Natural killer cell (primary cell): Measurements from ENCODE around the gene AFAP1L2. TPM values are rescaled to one million over a fixed set of nuclear protein-coding genes. Genes with fewer than 3 reads are reported as not detected.

ENCODE experiments used
- ATAC-seq, 3 donors: fragments of 150-1000 bp in 2 of 3; fragments of 200-7000 bp in 1 of 3; cut with Tn5 transposase; 1 replicate in 1 of 3; 2 replicates in 2 of 3; pipeline ENCODE4 v1.10.0; 2021; ENCODE audit warnings: mild to moderate bottlenecking in 2 of 3, moderate library complexity in 2 of 3
- DNase-seq, 2 donors: peaks; one replicate each; pipeline versions ENCODE4 v3.0.0 to v3.0.0-alpha.2; 2013 to 2021; ENCODE audit warnings: mixed read lengths in 1 of 2
- H3K27ac ChIP-seq: one replicate; pipeline ENCODE4 v1.5.1; 2013; ENCODE audit warnings: mild to moderate bottlenecking, low read length
- H3K27me3 ChIP-seq: one replicate; pipeline ENCODE4 v1.6.1; 2013; ENCODE audit warnings: low read length; ENCODE audit not compliant: control insufficient read depth, insufficient read depth
- H3K36me3 ChIP-seq: one replicate; pipeline ENCODE4 v1.6.1; 2013; ENCODE audit warnings: low read length; ENCODE audit not compliant: control insufficient read depth, insufficient read depth
- H3K4me1 ChIP-seq: one replicate; pipeline ENCODE4 v1.6.1; 2013; ENCODE audit warnings: low read length; ENCODE audit not compliant: control insufficient read depth, insufficient read depth
- H3K4me3 ChIP-seq: one replicate; pipeline ENCODE4 v1.5.1; 2013; ENCODE audit warnings: low read length
- H3K9me3 ChIP-seq: one replicate; pipeline ENCODE4 v1.6.1; 2013; ENCODE audit warnings: low read length; ENCODE audit not compliant: control insufficient read depth, insufficient read depth
- H3K27ac Mint-ChIP-seq, 2 donors: one replicate each; pipeline ENCODE4 v1.8.0; 2022; ENCODE audit warnings: mild to moderate bottlenecking in 2 of 2, mixed read lengths in 2 of 2, moderate library complexity in 1 of 2
- H3K27me3 Mint-ChIP-seq, 2 donors: one replicate each; pipeline ENCODE4 v1.8.0; 2022; ENCODE audit warnings: low read depth in 2 of 2, mixed read lengths in 2 of 2
- H3K36me3 Mint-ChIP-seq: one replicate; pipeline ENCODE4 v1.8.0; 2022; ENCODE audit warnings: mixed read lengths
- H3K4me1 Mint-ChIP-seq, 2 donors: one replicate each; pipeline ENCODE4 v1.8.0; 2022; ENCODE audit warnings: mixed read lengths in 2 of 2
- H3K4me3 Mint-ChIP-seq: one replicate; pipeline ENCODE4 v1.8.0; 2022; ENCODE audit warnings: mild to moderate bottlenecking, moderate library complexity, mixed read lengths
- H3K9me3 Mint-ChIP-seq, 2 donors: one replicate each; pipeline ENCODE4 v1.8.0; 2022; ENCODE audit warnings: mixed read lengths in 2 of 2
- WGBS: methylation state at CpG from one replicate; pipeline ENCODE4 v1.1.7; 2013; ENCODE audit warnings: missing lambda C conversion rate; ENCODE audit not compliant: insufficient coverage; 5-methylcytosine and 5-hydroxymethylcytosine counted together
- intact Hi-C: fragments of 100-400 bp; cut with micrococcal nuclease; formaldehyde crosslinking; loops from one replicate; pipeline ENCODE4 v1.14.2; 2022
- total RNA-seq, 4 donors: library from RNA; stranded (reverse); fragments of 120-200 nt in 1 of 4; gene quantifications; one replicate each; pipeline versions ENCODE4 v1.2.3 to v1.2.4, GENCODE V29; 2013 to 2022
- TF ChIP-seq, protein P1 (sequence below): fragments of 200-600 bp; IDR thresholded peaks from one replicate; pipeline ENCODE4 v1.8.0; 2022; ENCODE audit warnings: antibody characterized with exemption

AFAP1L2 gene
- total RNA-seq, 3 donors from 2014 or later (not counting 1 experiment from before 2014, with no cell fraction given): 0.66 to 2.8 (median 1.3) TPM

- Histone ChIP-seq H3K27me3 (peaks cover 2% of the 10 kb centered on the region), H3K27ac (no peak overlapping the region), H3K4me3 (no peak overlapping the region), H3K4me1 (no peaks in the 10 kb centered on the region), H3K36me3 (no peaks in the 10 kb centered on the region), H3K9me3 (no peaks in the 10 kb centered on the region)
- TF ChIP-seq, protein P1, sequence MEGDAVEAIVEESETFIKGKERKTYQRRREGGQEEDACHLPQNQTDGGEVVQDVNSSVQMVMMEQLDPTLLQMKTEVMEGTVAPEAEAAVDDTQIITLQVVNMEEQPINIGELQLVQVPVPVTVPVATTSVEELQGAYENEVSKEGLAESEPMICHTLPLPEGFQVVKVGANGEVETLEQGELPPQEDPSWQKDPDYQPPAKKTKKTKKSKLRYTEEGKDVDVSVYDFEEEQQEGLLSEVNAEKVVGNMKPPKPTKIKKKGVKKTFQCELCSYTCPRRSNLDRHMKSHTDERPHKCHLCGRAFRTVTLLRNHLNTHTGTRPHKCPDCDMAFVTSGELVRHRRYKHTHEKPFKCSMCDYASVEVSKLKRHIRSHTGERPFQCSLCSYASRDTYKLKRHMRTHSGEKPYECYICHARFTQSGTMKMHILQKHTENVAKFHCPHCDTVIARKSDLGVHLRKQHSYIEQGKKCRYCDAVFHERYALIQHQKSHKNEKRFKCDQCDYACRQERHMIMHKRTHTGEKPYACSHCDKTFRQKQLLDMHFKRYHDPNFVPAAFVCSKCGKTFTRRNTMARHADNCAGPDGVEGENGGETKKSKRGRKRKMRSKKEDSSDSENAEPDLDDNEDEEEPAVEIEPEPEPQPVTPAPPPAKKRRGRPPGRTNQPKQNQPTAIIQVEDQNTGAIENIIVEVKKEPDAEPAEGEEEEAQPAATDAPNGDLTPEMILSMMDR: no peak
- Mint-ChIP-seq H3K36me3 (no peaks in the 10 kb centered on the region), H3K4me3 (no peak overlapping the region), H3K4me1 (peaks cover 0 to 4% of the 10 kb centered on the region in 2 donors), H3K9me3 (no peaks in the 10 kb centered on the region), H3K27me3 (peaks cover 9 to 12% of the 10 kb centered on the region in 2 donors), H3K27ac (no peak overlapping the region)
- DNase-seq: no peak
- intact Hi-C loops: no loop called here
- ATAC-seq: no peak
- 95% methylated on average over 3 of the region's 4 CpGs for WGBS
These were observed 16.5 kb downstream of the AFAP1L2 start for GRCh38 chr10:114387784-114388183.

DNA sequence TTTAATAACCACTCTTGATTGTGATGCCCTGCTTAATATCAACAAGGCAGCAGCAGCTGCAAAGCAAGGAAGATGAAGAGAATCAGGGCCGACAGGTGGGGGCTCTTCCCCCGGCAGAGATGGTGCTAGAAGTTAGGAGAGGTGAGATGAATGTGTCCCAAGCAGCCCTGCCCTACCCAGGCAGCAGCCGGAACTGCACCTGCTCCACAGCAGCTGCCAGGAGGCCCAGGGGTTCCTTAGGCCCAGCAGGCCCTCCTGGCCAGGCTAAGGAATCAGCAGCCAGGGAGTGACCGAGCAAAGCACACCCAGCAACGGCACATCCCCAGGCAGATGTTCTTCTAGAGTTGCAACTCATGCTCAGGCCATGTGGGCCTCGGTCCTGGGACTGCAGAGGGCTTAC, 17.9 kb downstream of the AFAP1L2 start:
- Histone ChIP-seq H3K36me3 (no peaks in the 10 kb centered on the region), H3K9me3 (no peaks in the 10 kb centered on the region), H3K27me3 (peaks cover 2% of the 10 kb centered on the region), H3K4me3 (no peak overlapping the region), H3K4me1 (no peaks in the 10 kb centered on the region), H3K27ac (no peak overlapping the region)
- no peaks in the 10 kb centered on the region for H3K9me3 Mint-ChIP-seq
- peaks cover 10 to 20% of the 10 kb centered on the region in 2 donors for H3K27me3 Mint-ChIP-seq
- ATAC-seq (no peak), DNase-seq (no peak)
- H3K4me3 Mint-ChIP-seq: no peak overlapping the region
- H3K4me1 Mint-ChIP-seq: peaks cover 0 to 4% of the 10 kb centered on the region in 2 donors
- 85% methylated on average over 6 of the region's 6 CpGs for WGBS
- no peaks in the 10 kb centered on the region for H3K36me3 Mint-ChIP-seq
- intact Hi-C loops: no loop called here
- TF ChIP-seq, protein P1: no peak
- no peak overlapping the region for H3K27ac Mint-ChIP-seq

- Mint-ChIP-seq H3K4me1 (peaks cover 0 to 4% of the 10 kb centered on the region in 2 donors), H3K27me3 (peaks cover 19 to 22% of the 10 kb centered on the region in 2 donors), H3K36me3 (no peaks in the 10 kb centered on the region), H3K9me3 (no peaks in the 10 kb centered on the region), H3K4me3 (no peak overlapping the region), H3K27ac (no peak overlapping the region)
- intact Hi-C loops: no loop called here
- Histone ChIP-seq H3K36me3 (no peaks in the 10 kb centered on the region), H3K27ac (no peak overlapping the region), H3K4me1 (no peaks in the 10 kb centered on the region), H3K9me3 (no peaks in the 10 kb centered on the region), H3K4me3 (no peak overlapping the region), H3K27me3 (peaks cover 1% of the 10 kb centered on the region)
- WGBS: 96% methylated on average over 3 of the region's 3 CpGs
- no peak for ATAC-seq
- TF ChIP-seq, protein P1: no peak
- no peak for DNase-seq
These were observed 18.7 kb downstream of the AFAP1L2 start for GRCh38 chr10:114385557-114385956.

- no peaks in the 10 kb centered on the region for H3K36me3 Mint-ChIP-seq
- intact Hi-C loops: no loop called here
- H3K4me1 ChIP-seq: no peaks in the 10 kb centered on the region
These were observed 19.7 kb downstream of the AFAP1L2 start for GRCh38 chr10:114384601-114385000.

More at GRCh38 chr10:114384601-114385000, 19.7 kb downstream of the AFAP1L2 start:
- H3K27me3 ChIP-seq: peaks cover 5% of the 10 kb centered on the region
- no peaks in the 10 kb centered on the region for H3K9me3 ChIP-seq
- TF ChIP-seq, protein P1: no peak
- DNase-seq: no peak
- no peaks in the 10 kb centered on the region for H3K9me3 Mint-ChIP-seq
- H3K4me3 ChIP-seq: no peak overlapping the region
- no peak overlapping the region for H3K4me3 Mint-ChIP-seq
- no peaks in the 10 kb centered on the region for H3K36me3 ChIP-seq
- no peak overlapping the region for H3K27ac Mint-ChIP-seq
- no peak for ATAC-seq
- WGBS: 77% methylated on average over 5 of the region's 5 CpGs
- peaks cover 17 to 25% of the 10 kb centered on the region in 2 donors for H3K27me3 Mint-ChIP-seq
- H3K27ac ChIP-seq: no peak overlapping the region
- peaks cover 0 to 4% of the 10 kb centered on the region in 2 donors for H3K4me1 Mint-ChIP-seq
